Measurements from ENCODE around the gene TMEM39B. TPM values are rescaled to one million over a fixed set of nuclear protein-coding genes. Genes with fewer than 3 reads are reported as not detected.

The TMEM39B gene
- 4.3 and 6.4 TPM in 2 replicates for polyA plus RNA-seq

DNA sequence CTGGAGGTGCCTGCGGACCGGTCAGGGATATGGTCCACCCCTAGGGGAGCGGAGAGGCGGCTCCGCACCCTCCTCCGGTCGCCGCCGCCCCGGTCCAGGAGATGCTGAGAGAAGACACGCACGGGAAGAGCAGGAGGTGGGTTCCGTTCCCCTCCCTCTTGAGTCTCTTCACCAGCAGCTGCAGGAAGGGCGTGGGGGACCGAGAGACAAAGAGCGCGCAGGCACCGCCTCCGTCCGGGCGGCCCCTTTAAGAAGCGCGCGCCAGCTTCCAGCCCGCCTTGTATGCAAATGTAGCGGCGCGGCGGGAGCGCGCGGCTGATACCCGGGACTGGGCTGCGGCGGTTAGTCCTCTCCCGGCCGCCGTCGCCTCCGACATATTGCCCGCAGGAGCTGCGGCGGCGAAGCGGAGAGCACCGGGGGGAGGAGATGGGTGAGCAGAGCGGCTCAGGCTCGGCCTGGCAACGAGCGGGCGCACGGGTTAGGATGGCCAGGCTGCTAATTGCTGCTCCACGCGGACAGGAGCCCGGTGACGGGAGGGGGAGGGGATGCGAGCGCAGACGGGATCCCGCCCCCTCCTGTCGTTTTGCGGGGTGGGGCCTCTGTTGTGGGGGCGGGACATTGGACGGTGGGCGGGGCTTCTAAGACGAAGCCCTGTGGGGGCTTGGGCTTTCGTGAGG lies at the start of gene TMEM39B:
TMEM39B (plus strand) TSS at position 318 of the 677 bp plus-strand sequence; CDS start at position 427, 109 bp downstream.

DNA sequence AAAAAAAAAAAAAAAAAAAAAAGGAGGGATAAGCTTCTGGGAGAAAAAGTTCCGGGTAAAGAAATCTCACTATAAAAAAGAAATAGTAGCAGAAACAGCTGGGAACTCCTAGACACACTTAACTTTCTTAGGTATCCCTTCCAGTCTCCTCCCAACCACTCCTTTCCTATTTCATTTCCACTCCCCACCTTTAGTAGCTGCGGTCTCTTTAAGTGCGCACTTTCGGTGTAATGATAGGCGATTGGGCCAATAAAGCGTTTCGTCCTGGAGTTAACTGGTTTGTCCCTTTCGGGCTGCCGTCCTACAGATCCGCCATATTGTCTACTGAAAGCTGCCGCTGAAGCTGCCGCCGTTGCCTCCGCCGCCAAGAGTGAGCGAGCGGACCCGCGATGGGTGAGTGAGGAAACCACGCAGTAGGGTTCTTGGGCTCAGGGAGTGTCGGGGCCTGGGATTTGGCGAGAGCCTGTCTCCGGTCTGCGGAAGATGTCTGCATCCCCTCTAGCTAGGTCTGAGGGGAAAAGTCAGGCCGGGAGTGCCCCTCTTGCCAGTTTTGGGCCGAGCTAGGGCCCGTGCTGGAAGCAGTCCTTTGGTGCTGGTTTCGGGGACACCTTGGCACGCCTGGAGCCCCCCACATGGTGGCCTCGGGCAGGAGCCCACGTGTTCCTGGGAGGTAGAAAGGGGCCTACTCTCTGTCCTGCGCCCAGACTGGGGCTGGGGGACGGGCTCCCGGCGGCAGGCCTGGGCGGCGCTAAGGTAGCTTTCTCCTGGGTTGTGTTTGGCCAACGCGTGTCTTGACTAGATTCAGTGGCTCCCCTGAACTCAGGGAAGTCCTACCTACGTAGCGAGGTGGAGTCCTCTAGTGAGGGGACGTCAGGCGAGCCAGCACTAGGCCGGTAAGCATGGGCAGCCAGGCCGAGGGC lies 35.3 kb downstream of the TMEM39B start, which contains the start of gene KPNA6:
KPNA6 (plus strand) TSS at position 315 of the 920 bp plus-strand sequence; CDS start at position 390, 75 bp downstream.

Other genes with a start within 250 kb of the TMEM39B start
- 56.9 and 60.2 TPM in 2 replicates for gene PTP4A2, start 134.6 kb upstream of the TMEM39B start, polyA plus RNA-seq
- gene KHDRBS1, start 59.1 kb upstream of the TMEM39B start, polyA plus RNA-seq: 33.2 and 44.4 TPM in 2 replicates
- 45.7 and 59.8 TPM in 2 replicates for gene KPNA6, start 35.1 kb downstream of the TMEM39B start, polyA plus RNA-seq
- 1.4 and 4.6 TPM in 2 replicates for gene TXLNA, start 106.7 kb downstream of the TMEM39B start, polyA plus RNA-seq
- 6.1 and 21.0 TPM in 2 replicates for gene CCDC28B, start 127.7 kb downstream of the TMEM39B start, polyA plus RNA-seq
- gene IQCC, start 132.7 kb downstream of the TMEM39B start, polyA plus RNA-seq: 0.43 TPM in 1 of 2 replicates, not detected in the other
- not detected in 2 replicates for gene DCDC2B, start 136.2 kb downstream of the TMEM39B start, polyA plus RNA-seq
- gene TMEM234, start 149.4 kb downstream of the TMEM39B start, polyA plus RNA-seq: 7.8 and 9.4 TPM in 2 replicates
- gene EIF3I, start 149.5 kb downstream of the TMEM39B start, polyA plus RNA-seq: 269 and 369 TPM in 2 replicates
- not detected in 2 replicates for gene FAM167B, start 174.3 kb downstream of the TMEM39B start, polyA plus RNA-seq
- gene LCK, start 178.3 kb downstream of the TMEM39B start, polyA plus RNA-seq: not detected in 2 replicates
- gene HDAC1, start 219.1 kb downstream of the TMEM39B start, polyA plus RNA-seq: 0.93 and 3.0 TPM in 2 replicates